HepG2 (cell line): ENCODE results near the gene ELL. TPM values are rescaled to one million over a fixed set of nuclear protein-coding genes. Genes with fewer than 3 reads are reported as not detected.

Experiments
- CEBPZ ChIP-seq: IDR thresholded peaks from 2 replicates; pipeline ENCODE4 v1.6.1; 2012; ENCODE audit warnings: low read length, improper control_type of control experiment
- ETV6 ChIP-seq: sonication (generic); formaldehyde crosslinking; conservative IDR thresholded peaks from 2 replicates; pipeline ENCODE4 v1.4.0; 2020; ENCODE audit warnings: missing genetic modification reagents
- GATA4 ChIP-seq: sonication (generic); IDR thresholded peaks from 2 replicates; pipeline ENCODE4 v1.6.1; 2016; ENCODE audit warnings: antibody characterized with exemption, low read depth, borderline replicate concordance
- GFI1 ChIP-seq: sonication (generic); formaldehyde crosslinking; IDR thresholded peaks from 2 replicates; pipeline ENCODE4 v1.5.0; 2020; ENCODE audit warnings: missing genetic modification reagents, mild to moderate bottlenecking, borderline replicate concordance
- HIC2 ChIP-seq: sonication (generic); formaldehyde crosslinking; IDR thresholded peaks from 2 replicates; pipeline ENCODE4 v1.9.0; 2022; ENCODE audit warnings: low read depth, missing genetic modification reagents
- MNT ChIP-seq: fragments of 450-650 bp; IDR thresholded peaks from 2 replicates; pipeline ENCODE4 v1.6.1; 2016
- NFKBIZ ChIP-seq: IDR thresholded peaks from 2 replicates; pipeline ENCODE4 v1.6.1; 2018; ENCODE audit warnings: missing genetic modification reagents, missing compliant biosample characterization
- PPARG ChIP-seq: conservative IDR thresholded peaks from 2 replicates; pipeline ENCODE4 v1.6.1; 2016; ENCODE audit warnings: missing biosample characterization, missing genetic modification reagents
- RCOR2 ChIP-seq: IDR thresholded peaks from 2 replicates; pipeline ENCODE4 v1.6.1; 2016; ENCODE audit warnings: missing biosample characterization, missing genetic modification reagents
- USF2 ChIP-seq, 2 experiments: sonication (generic) in 1 of 2; formaldehyde crosslinking in 1 of 2; IDR thresholded peaks; 2 replicates each; pipeline versions ENCODE4 v1.5.1 to v1.6.1; 2011 to 2020; ENCODE audit warnings: borderline replicate concordance in 1 of 2, low read depth in 1 of 2, low read length in 1 of 2, mild to moderate bottlenecking in 1 of 2, missing genetic modification reagents in 1 of 2, moderate library complexity in 1 of 2
- ZNF207 ChIP-seq: fragments of 450-650 bp; IDR thresholded peaks from 2 replicates; pipeline ENCODE4 v1.6.1; 2016; ENCODE audit warnings: antibody characterized with exemption, borderline replicate concordance
- ZNF276 ChIP-seq: sonication (generic); formaldehyde crosslinking; IDR thresholded peaks from 2 replicates; pipeline ENCODE4 v1.4.0; 2020; ENCODE audit warnings: mild to moderate bottlenecking, low read depth, missing genetic modification reagents
- ZNF281 ChIP-seq: sonication (generic); formaldehyde crosslinking; IDR thresholded peaks from 2 replicates; pipeline ENCODE4 v1.4.0; 2020; ENCODE audit warnings: missing genetic modification reagents, borderline replicate concordance
- polyA plus RNA-seq, 8 experiments: library from polyadenylated mRNA; depleted of rRNA in 3 of 8; stranded (reverse) in 7 of 8; unstranded in 1 of 8; fragments of >200 nt; fragmentation: Illumina TruSeq in 4 of 8; extraction: Trizol in 4 of 8; gene quantifications; 2 replicates each; pipeline versions ENCODE4 v1.2.1 to v1.2.3, GENCODE V29; 2011 to 2016; ENCODE audit warnings: low read depth in 4 of 8, missing spikeins in 1 of 8, mixed read lengths in 1 of 8; ENCODE audit not compliant: insufficient read depth in 1 of 8
- total RNA-seq, 5 experiments: library from RNA; depleted of rRNA; stranded (reverse); fragments of >200 nt; fragmentation: Illumina TruSeq; extraction: Trizol; gene quantifications; 2 replicates each; pipeline ENCODE4 v1.2.3, GENCODE V29; 2016; ENCODE audit warnings: low read depth in 1 of 5

ELL gene
- total and polyA plus RNA-seq, 2 of the 13 experiments (the other 11 are each of a cell fraction or from before 2014, with no cell fraction given), result 3.7 to 5.4 TPM

- TF ChIP-seq CEBPZ, result no peak
- TF ChIP-seq USF2 (IDR thresholded peaks at IDR 0.05; ENCODE audit: low read depth, low read length), result no peak
- no peak for TF ChIP-seq USF2 (CRISPR knock-in tag; IDR thresholded peaks at IDR 0.05; ENCODE audit: borderline replicate concordance)
- TF ChIP-seq RCOR2, result no peak
- no peak for TF ChIP-seq GATA4
- no peak for TF ChIP-seq ZNF281
- no peak for TF ChIP-seq ZNF207
- TF ChIP-seq ZNF276 (CRISPR knock-in tag), result 0 out of 2 replicates have a peak, but pooled peaks have one; percentile 48
- TF ChIP-seq GFI1 (CRISPR knock-in tag), result no peak
- TF ChIP-seq PPARG (CRISPR knock-in tag), result no peak
- TF ChIP-seq ETV6, result 0 out of 2 replicates have a peak, but pooled peaks have one; percentile 24
- no peak for TF ChIP-seq MNT
- TF ChIP-seq HIC2, result no peak
- TF ChIP-seq NFKBIZ (CRISPR knock-in tag), result no peak
These were observed 84.2 kb downstream of the ELL start, which contains the start of gene ISYNA1 (continued) for GRCh38 chr19:18437491-18438330.
